ENCODE data around the gene ILKAP. TPM values are rescaled to one million over a fixed set of nuclear protein-coding genes. Genes with fewer than 3 reads are reported as not detected.

ILKAP gene
- total and polyA plus RNA-seq, 2 experiments from 2014 or later = 25.7 to 81.9 TPM

DNA sequence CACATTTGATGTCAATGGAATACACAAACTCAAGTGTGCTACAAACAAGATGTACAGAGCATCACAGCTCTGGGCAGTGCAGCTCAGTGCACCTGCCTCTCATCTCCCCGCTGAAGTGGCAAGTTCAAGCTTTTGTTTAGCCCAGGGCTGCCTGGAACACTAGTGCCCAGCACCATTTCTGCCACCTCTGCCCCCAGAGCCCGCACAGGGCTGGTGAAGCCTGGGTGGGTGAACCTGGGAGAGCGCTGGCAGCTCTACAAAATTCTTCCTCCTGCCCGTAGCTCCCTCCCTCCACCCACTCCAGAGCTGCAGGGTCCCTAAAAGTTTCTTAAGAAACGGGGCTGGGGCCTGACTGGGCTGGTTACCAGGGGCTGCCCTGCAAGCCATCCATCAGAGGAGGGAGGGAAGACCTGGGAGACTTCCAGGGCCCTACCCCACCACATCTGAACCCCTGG, 34.8 kb upstream of the ILKAP start:
- Histone ChIP-seq H3K27me3 (peaks cover 57% of the 10 kb centered on the region), H3K36me3 (no peaks in the 10 kb centered on the region), H3K27ac (no peak overlapping the region), H3K4me3 (no peak overlapping the region), H3K9me3 (ENCODE audit: low read depth) (no peaks in the 10 kb centered on the region), H3K4me1 (ENCODE audit: low read depth) (no peaks in the 10 kb centered on the region)
- TF ChIP-seq, protein P1, sequence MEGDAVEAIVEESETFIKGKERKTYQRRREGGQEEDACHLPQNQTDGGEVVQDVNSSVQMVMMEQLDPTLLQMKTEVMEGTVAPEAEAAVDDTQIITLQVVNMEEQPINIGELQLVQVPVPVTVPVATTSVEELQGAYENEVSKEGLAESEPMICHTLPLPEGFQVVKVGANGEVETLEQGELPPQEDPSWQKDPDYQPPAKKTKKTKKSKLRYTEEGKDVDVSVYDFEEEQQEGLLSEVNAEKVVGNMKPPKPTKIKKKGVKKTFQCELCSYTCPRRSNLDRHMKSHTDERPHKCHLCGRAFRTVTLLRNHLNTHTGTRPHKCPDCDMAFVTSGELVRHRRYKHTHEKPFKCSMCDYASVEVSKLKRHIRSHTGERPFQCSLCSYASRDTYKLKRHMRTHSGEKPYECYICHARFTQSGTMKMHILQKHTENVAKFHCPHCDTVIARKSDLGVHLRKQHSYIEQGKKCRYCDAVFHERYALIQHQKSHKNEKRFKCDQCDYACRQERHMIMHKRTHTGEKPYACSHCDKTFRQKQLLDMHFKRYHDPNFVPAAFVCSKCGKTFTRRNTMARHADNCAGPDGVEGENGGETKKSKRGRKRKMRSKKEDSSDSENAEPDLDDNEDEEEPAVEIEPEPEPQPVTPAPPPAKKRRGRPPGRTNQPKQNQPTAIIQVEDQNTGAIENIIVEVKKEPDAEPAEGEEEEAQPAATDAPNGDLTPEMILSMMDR (IDR thresholded peaks at IDR 0.05; ENCODE audit: low read depth, low read length) = no peak
- no peak for DNase-seq (ENCODE audit: low read depth in 1 of 2, low spot score in 1 of 2)

GRCh38 chr2:238237431-238238135, 34.1 kb upstream of the ILKAP start:
- Histone ChIP-seq H3K9me3 (ENCODE audit: low read depth) (no peaks in the 10 kb centered on the region), H3K36me3 (no peaks in the 10 kb centered on the region), H3K4me3 (no peak overlapping the region), H3K27ac (no peak overlapping the region), H3K4me1 (ENCODE audit: low read depth) (no peaks in the 10 kb centered on the region), H3K27me3 (peaks cover 57% of the 10 kb centered on the region)
- no peak for DNase-seq (ENCODE audit: low read depth in 1 of 2, low spot score in 1 of 2)
- TF ChIP-seq, protein P1 (IDR thresholded peaks at IDR 0.05; ENCODE audit: low read depth, low read length) = no peak

- H3K27me3 ChIP-seq = peaks cover 52% of the 10 kb centered on the region
- H3K27ac ChIP-seq = no peak overlapping the region
- DNase-seq (ENCODE audit: low read depth in 1 of 2, low spot score in 1 of 2) = no peak
- H3K4me3 ChIP-seq = no peak overlapping the region
- H3K36me3 ChIP-seq = no peaks in the 10 kb centered on the region
- H3K9me3 ChIP-seq (ENCODE audit: low read depth) = no peaks in the 10 kb centered on the region
- TF ChIP-seq, protein P1 (IDR thresholded peaks at IDR 0.05; ENCODE audit: low read depth, low read length) = no peak
- no peaks in the 10 kb centered on the region for H3K4me1 ChIP-seq (ENCODE audit: low read depth)
Observed at GRCh38 chr2:238236571-238236970, 33.1 kb upstream of the ILKAP start.

- H3K4me1 ChIP-seq (ENCODE audit: low read depth) = no peaks in the 10 kb centered on the region
- no peaks in the 10 kb centered on the region for H3K36me3 ChIP-seq
- H3K9me3 ChIP-seq (ENCODE audit: low read depth) = no peaks in the 10 kb centered on the region
- TF ChIP-seq, protein P1 (IDR thresholded peaks at IDR 0.05; ENCODE audit: low read depth, low read length) = no peak
- peaks cover 51% of the 10 kb centered on the region for H3K27me3 ChIP-seq
- no peak overlapping the region for H3K4me3 ChIP-seq
- no peak overlapping the region for H3K27ac ChIP-seq
- no peak for DNase-seq (ENCODE audit: low read depth in 1 of 2, low spot score in 1 of 2)
Observed at GRCh38 chr2:238235856-238236255, 32.4 kb upstream of the ILKAP start.

DNA sequence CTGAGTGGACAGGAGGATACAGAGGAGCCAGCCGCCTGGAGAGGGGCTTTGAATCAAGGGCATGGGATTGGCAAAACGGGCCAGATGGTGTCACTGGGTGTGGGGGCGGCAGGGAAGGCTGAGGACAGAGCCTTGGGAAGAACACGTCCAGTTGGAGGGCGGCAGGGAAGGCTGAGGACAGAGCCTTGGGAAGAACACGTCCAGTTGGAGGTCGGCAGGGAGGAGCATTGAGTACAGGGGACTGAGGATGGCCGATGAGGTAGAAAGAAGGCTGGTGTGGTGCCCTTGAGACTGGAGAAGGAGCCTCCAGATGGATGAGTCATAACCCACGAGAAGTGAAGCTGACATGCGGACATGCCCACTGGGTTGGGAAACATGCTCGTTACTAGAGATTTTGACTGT, 31.8 kb upstream of the ILKAP start:
- Histone ChIP-seq H3K27ac (no peak overlapping the region), H3K4me1 (ENCODE audit: low read depth) (no peaks in the 10 kb centered on the region), H3K36me3 (no peaks in the 10 kb centered on the region), H3K4me3 (no peak overlapping the region), H3K27me3 (peaks cover 55% of the 10 kb centered on the region), H3K9me3 (ENCODE audit: low read depth) (no peaks in the 10 kb centered on the region)
- DNase-seq (ENCODE audit: low read depth in 1 of 2, low spot score in 1 of 2) = peak in 1 of 2 donors; percentile 43
- TF ChIP-seq, protein P1 (IDR thresholded peaks at IDR 0.05; ENCODE audit: low read depth, low read length) = no peak
